Thyroid gland (tissue), 4 donors: ENCODE results near the gene SCFD2.

Source experiments
- POLR2A ChIP-seq, 2 donors: fragments of 450-650 bp; IDR thresholded peaks; one replicate each; pipeline ENCODE4 v1.6.1; 2017; ENCODE audit warnings: antibody characterized with exemption in 2 of 2, mild to moderate bottlenecking in 2 of 2, moderate library complexity in 1 of 2
- TF ChIP-seq, protein P1 (sequence below), 6 experiments: fragments of 200-600 bp in 3 of 6; fragments of 450-650 bp in 3 of 6; sonication (generic) in 3 of 6; IDR thresholded peaks; one replicate each; pipeline ENCODE4 v1.5.1; 2016 to 2019; ENCODE audit warnings: antibody characterized with exemption in 6 of 6, mild to moderate bottlenecking in 2 of 6, inconsistent platforms in 1 of 6, moderate library complexity in 1 of 6

GRCh38 chr4:52976523-52977230, 389.2 kb downstream of the SCFD2 start:
- TF ChIP-seq POLR2A (IDR thresholded peaks at IDR 0.05) = no peak
- TF ChIP-seq, protein P1, sequence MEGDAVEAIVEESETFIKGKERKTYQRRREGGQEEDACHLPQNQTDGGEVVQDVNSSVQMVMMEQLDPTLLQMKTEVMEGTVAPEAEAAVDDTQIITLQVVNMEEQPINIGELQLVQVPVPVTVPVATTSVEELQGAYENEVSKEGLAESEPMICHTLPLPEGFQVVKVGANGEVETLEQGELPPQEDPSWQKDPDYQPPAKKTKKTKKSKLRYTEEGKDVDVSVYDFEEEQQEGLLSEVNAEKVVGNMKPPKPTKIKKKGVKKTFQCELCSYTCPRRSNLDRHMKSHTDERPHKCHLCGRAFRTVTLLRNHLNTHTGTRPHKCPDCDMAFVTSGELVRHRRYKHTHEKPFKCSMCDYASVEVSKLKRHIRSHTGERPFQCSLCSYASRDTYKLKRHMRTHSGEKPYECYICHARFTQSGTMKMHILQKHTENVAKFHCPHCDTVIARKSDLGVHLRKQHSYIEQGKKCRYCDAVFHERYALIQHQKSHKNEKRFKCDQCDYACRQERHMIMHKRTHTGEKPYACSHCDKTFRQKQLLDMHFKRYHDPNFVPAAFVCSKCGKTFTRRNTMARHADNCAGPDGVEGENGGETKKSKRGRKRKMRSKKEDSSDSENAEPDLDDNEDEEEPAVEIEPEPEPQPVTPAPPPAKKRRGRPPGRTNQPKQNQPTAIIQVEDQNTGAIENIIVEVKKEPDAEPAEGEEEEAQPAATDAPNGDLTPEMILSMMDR (IDR thresholded peaks at IDR 0.05) = no peak
